Esophagus muscularis mucosa (tissue), 3 donors: ENCODE data around the gene PBRM1.

ENCODE experiments used
- EP300 ChIP-seq: sonication (generic); formaldehyde crosslinking; IDR thresholded peaks from one replicate; pipeline ENCODE4 v1.6.1; 2017; ENCODE audit warnings: antibody characterized with exemption
- TF ChIP-seq, protein P1 (sequence below), 3 experiments: fragments of 200-600 bp in 2 of 3; fragments of 450-650 bp in 1 of 3; sonication (generic) in 2 of 3; IDR thresholded peaks; one replicate each; pipeline ENCODE4 v1.5.1; 2017 to 2019; ENCODE audit warnings: antibody characterized with exemption in 3 of 3, mild to moderate bottlenecking in 2 of 3, moderate library complexity in 1 of 3

DNA sequence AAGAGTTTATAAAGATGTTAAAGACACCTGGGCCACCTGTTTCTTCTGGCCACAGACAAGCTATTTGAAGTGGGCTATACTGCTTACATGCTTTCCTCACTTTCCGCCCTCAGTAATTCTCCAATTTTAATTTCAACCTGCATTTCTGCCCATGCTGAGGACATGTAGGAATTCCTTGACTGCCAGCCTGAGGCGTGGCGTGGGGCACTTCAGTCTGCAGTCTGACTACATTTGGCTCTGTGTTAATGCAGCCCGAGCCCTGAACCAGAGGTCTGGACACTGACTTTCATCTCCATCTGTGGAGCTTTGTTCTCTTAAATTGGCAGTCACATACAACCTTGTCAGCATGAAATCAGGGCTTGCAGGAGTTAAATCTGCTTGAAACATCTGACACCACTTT, 140.8 kb downstream of the PBRM1 start:
- TF ChIP-seq, protein P1, sequence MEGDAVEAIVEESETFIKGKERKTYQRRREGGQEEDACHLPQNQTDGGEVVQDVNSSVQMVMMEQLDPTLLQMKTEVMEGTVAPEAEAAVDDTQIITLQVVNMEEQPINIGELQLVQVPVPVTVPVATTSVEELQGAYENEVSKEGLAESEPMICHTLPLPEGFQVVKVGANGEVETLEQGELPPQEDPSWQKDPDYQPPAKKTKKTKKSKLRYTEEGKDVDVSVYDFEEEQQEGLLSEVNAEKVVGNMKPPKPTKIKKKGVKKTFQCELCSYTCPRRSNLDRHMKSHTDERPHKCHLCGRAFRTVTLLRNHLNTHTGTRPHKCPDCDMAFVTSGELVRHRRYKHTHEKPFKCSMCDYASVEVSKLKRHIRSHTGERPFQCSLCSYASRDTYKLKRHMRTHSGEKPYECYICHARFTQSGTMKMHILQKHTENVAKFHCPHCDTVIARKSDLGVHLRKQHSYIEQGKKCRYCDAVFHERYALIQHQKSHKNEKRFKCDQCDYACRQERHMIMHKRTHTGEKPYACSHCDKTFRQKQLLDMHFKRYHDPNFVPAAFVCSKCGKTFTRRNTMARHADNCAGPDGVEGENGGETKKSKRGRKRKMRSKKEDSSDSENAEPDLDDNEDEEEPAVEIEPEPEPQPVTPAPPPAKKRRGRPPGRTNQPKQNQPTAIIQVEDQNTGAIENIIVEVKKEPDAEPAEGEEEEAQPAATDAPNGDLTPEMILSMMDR (IDR thresholded peaks at IDR 0.05), result no peak
- no peak for TF ChIP-seq EP300
